VCaP (cell line): ENCODE measurements around the gene HHLA2.
"Not testable (repeated sequence)": the region's sequence is repeated elsewhere in the genome, so short reads cannot be mapped to it uniquely, and the experiment has no call there.

ENCODE experiments used
- H3K27ac ChIP-seq: fragments of 450-650 bp; 2 replicates; pipeline ENCODE4 v1.5.1; 2017
- TF ChIP-seq, protein P1 (sequence below): fragments of 450-650 bp; conservative IDR thresholded peaks from 2 replicates; pipeline ENCODE4 v1.5.1; 2017; ENCODE audit warnings: mild to moderate bottlenecking, moderate library complexity

Gene HHLA2

DNA sequence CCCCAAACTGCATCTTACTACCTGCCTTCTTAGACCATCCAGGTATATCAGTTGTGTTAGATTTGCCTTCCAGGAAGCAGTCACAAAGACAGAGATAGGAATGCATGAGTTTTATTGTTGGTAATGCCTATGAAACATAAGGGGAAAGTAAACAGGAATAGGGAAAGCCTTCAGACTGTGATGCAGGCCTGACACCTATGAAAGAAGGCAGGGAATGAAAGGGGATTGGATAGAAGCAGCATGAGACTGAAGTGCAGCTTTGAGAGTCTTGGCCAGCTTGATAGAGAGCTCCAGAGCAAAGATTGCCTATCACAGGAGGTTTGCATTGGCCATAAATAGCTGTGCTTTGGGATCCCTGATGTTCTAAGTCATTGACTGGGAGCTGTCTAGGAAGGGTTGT, 15.9 kb upstream of the HHLA2 start:
- TF ChIP-seq, protein P1, sequence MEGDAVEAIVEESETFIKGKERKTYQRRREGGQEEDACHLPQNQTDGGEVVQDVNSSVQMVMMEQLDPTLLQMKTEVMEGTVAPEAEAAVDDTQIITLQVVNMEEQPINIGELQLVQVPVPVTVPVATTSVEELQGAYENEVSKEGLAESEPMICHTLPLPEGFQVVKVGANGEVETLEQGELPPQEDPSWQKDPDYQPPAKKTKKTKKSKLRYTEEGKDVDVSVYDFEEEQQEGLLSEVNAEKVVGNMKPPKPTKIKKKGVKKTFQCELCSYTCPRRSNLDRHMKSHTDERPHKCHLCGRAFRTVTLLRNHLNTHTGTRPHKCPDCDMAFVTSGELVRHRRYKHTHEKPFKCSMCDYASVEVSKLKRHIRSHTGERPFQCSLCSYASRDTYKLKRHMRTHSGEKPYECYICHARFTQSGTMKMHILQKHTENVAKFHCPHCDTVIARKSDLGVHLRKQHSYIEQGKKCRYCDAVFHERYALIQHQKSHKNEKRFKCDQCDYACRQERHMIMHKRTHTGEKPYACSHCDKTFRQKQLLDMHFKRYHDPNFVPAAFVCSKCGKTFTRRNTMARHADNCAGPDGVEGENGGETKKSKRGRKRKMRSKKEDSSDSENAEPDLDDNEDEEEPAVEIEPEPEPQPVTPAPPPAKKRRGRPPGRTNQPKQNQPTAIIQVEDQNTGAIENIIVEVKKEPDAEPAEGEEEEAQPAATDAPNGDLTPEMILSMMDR = no peak

DNA sequence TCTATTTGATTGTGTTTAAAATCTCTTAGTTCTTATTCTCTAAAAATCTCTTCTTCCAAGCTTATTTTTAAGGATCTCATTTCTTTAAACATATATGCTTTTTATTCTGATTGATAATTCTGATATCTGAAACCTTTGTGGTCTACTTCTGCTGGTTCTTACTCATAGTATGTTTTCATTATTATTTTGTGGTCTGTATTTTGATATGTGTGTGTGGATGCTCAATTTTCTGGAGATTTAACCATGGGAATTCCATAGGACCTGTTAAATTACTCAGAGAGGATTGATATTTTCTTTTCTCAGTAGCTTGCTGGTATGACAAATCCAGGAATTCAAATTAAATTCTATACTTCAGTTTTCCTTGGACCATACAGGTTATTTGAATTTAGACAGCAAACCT, 14.7 kb upstream of the HHLA2 start:
- no peak overlapping the region for H3K27ac ChIP-seq
- TF ChIP-seq, protein P1 = no peak

More for the DNA sequence above, 15.9 kb upstream of the HHLA2 start:
- no peak overlapping the region for H3K27ac ChIP-seq

DNA sequence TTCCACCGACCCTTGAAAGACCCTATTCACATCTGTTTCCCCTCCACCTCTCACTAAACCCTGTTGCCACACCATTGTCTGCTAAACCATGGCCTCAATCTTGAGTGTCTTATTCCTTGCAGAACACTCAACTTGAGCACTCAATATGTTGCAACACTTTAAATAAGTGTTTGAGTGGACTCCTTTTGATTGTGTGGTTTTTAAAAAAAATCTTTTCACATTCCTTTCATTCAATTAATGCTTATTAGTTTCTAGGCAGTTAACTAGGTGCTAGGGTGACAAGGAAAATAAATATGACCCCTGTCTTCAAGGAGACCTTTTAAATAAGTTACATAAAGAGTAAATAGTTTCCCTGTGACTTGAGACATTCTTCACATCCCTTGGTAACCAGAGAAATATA, 13.3 kb upstream of the HHLA2 start:
- TF ChIP-seq, protein P1 = no peak
- H3K27ac ChIP-seq = no peak overlapping the region

DNA sequence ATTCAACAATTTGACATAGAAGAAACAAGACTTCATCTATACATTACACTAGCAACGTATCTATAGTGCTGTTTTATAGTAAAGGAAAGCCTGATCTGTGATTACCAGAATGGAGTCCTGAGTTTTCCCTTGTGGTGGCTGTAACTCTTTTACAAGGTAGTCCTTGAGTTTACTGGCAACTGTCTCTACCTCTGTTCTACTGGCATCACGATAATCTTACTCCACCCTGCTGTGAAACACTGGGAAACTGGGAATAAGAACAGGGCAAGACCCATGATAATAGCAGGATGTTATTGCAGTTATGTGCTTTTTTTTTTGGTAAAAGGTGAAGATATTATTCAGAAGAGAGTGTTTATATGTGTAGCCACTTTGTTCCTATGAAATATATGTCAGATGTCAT, 12.4 kb upstream of the HHLA2 start:
- TF ChIP-seq, protein P1 = no peak
- H3K27ac ChIP-seq = no peak overlapping the region

DNA sequence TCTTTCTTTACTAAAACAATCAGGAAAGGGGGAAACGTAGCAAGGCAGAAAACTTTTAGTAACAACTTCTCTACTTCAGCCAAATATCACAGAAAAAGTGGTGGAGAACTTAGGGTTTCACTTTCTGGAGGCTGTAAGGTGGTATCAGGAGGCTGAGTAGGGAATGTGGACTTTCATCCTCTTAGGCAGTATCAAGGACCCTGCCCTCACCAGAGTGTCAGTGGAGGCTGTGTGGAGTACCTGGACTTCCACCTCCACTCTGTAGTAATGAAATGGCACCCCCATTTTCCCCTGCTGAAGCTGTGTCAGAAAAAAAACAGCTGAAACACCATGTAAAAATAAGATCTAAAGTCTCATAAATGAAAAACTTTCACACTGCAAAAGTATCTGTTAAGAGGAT, 11.2 kb upstream of the HHLA2 start:
- TF ChIP-seq, protein P1 = no peak
- no peak overlapping the region for H3K27ac ChIP-seq

DNA sequence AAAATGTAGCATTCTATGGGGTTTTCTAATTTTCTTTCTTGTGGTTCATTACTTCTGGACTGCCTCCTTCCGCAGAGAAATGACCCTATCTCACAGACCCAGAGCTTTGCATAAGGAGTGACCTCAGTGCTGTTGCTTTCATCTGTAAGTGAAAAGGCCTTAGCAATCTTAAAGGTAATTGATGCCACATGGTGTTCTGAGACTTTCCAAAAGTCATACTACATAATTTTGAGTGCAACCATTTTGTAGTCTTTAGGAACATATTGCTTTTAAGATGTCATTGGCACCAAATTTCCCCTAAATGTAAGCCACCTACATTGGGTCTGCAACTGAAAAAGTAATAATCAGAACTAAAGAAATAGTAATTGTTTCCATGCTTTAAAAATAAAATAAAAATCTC, 9.2 kb upstream of the HHLA2 start:
- TF ChIP-seq, protein P1 = no peak
- no peak overlapping the region for H3K27ac ChIP-seq

DNA sequence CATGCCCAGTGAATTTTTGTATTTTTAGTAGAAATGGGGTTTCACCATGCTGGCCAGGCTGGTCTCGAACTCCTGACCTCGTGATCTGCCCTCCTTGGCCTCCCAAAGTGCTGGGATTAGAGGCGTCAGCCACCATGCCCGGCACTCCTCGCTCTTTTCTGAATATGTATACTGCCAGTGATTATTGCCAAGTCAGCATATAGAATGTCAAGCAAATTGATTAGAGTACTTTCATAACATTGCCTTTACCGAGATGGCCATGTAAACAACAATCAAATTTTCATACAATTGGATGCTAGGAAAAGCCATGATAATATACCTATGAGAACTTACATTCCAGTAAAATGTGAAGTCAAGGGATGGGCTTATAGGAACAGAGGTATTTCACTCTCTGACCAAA, 8.2 kb upstream of the HHLA2 start:
- not testable (repeated sequence) for H3K27ac ChIP-seq

DNA sequence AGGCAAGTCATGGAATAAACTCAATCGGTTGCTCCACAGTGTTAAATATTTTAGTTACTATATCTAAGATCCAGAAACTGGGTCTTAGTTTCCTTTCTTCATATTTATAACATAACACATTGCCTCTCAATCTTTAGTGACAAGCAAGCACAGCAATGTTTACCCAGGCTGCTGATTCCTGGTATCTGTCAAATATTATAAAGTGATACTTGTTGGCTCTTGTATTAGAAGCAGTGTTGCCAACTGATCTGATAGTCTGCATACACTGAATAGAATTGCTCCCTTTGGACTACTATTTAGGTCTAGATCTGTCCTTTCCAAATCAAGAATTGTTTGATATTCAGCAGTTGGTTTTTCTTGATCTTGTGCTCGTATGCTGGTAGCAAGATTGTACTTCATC, 7.2 kb upstream of the HHLA2 start:
- TF ChIP-seq, protein P1 = no peak

More for the DNA sequence above, 7.2 kb upstream of the HHLA2 start:
- peak overlapping the region; percentile 7; the same call in 1 of the 2 replicates for H3K27ac ChIP-seq
